Measurements from ENCODE around the gene NOP14.
"Not testable (repeated sequence)": the region's sequence is repeated elsewhere in the genome, so short reads cannot be mapped to it uniquely, and the experiment has no call there.

The NOP14 gene

DNA sequence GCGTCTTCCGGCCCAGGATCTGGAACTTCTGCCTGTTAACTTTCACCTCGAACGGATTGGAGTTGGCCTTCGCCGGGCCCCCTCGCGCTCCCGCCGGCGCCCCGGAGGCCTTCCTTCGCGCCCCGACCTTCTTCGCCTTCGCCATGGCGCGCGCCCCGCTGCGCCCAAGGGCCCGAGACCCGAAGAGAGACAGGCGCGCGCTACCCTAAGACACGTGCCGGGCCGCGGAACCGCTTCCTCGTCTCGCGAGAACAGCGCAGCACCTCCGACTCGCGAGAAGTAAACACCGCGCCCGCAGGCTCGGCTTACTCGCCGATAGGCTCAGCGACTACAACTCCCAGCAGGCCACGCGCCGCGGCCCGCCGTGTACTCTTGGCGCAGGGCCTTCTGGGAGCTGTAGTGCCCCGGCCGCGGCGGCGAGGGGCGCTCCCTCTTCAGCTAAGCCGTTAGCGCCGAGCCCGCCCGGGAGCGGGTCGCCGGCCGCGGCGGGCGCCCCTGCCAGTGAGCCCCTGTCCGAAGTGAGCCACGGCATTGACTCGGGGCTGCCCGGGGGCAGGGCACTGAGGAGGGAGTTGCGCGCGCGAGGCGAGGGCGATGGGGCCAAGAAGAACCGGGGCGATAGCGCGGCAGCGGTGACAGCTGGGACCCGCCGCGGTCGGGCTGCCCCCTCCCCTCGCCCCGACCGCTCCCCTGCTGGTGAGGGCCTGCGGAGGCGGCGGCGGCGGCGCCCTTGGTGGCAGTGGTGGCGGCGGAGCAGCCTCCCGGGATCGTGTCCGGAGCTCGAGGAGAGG lies at the start of gene NOP14, which contains the start of gene GRK4:
Gene NOP14 (minus strand): TSS at position 232 of the 791 bp plus-strand sequence. CDS start 87 bp downstream, at position 145.
Gene GRK4 (plus strand): TSS at position 397 of the 791 bp plus-strand sequence. CDS start 500 bp downstream, outside the sequence.
- peak; percentile 98 for DNase-seq

DNA sequence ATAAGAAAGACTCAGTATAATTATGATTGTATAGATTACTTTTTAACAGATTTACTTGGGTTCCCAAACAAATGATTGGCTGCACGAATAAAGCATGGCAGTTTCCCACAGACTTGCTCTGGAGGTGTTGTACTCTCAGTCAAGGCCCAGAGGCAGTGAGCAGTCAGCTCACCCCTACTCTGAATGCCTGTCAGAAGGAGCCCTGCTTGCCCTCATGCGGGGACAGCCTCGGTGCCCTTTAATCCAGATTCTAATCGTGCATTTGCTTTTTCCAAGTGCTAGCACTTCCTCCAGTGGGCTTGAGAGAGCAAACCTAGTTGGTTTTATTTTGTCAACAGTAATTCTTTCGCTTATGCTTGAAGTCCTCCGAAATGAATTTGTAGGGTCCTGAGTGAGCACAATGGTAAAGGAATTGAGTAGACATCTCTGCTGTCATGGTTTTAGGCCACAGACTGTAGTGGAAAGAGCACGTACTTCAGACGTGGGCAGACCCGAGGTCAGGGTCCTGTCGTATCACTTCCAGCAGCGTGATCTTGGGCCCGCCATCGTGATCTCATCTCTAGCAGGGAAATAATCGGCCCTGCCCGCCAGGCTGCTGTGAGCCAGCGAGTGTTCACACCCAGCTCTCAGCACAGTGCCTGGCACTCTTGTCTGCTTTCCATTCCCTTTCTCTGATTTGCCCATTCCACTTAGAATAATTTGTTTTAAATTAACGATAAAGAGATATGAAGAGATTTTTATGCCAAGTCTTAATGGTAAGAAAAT lies 48.4 kb upstream of the NOP14 start:
- DNase-seq, result no peak

DNA sequence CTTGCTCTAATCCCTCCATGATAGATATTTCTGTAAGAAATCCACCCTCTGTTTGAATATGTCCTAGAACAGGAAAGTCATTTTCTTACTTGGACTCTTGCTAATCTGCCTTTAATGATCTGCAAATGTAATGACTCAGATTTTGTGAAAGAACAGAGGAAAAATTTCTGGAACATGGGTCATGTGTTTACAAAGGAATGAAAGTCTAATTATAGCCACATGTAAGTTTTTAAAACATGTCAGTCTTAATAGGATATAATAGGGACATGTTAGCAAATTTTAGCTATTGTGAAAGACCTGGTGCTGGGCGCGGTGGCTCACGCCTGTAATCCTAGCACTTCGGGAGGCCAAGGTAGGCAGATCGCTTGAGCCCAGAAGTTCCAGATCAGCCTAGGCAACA lies 47.8 kb upstream of the NOP14 start:
- no peak for DNase-seq

DNA sequence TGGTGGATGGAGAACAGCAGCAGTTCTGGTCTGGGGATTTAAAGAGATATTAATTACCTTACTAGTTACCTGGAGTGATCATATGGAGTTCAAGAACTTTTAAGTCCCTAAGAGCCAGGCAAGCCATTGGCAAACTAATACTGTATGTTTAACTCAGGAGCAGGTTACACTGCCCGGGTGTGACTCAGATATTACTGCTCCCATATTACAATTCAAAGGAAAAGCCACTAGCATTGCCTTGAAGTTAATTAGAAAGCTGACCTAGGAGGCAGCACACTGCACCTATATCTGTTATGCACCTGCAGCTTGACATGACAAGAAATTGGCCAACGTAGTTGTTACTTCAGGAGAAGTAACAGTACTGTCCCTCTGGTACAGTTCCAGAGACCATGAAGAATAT lies 47.4 kb upstream of the NOP14 start:
- DNase-seq, result no peak

DNA sequence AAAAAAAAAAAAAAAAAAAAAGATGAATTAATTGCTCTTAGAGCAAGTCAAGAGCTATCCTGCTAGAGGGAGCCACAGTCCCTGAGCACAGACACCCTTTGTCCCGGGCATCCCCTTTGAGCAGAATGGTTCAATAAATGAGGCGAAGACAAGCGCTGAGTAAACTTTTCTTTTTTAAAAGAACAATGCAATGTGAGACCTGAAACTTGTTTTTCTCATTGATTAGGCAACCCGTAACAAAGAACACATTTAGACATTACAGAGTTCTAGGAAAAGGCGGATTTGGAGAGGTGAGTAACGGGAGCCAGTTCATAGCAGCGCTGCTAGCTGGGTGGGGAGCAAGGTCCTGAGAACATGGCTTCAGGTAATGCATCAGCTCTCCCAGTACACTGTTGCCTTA lies 46.2 kb upstream of the NOP14 start:
- DNase-seq, result peak; percentile 5 to 13

DNA sequence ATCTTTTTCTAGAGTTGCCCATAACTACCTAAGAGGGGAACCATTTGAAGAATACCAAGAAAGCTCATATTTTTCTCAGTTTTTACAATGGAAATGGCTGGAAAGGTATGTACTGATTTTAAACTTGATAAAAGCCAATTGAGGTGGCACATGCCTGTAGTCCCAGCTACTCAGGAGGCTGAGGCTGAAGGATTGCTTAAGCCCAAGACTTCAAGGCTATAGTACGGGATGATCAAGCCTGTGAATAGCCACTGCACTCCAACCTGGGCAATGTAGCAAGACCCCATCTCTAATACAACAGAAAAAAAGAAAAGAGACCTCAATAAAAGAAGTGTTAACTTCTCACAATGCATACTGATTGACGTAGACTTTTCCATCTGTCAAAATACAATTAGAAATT lies 44.5 kb upstream of the NOP14 start:
- no peak for DNase-seq

DNA sequence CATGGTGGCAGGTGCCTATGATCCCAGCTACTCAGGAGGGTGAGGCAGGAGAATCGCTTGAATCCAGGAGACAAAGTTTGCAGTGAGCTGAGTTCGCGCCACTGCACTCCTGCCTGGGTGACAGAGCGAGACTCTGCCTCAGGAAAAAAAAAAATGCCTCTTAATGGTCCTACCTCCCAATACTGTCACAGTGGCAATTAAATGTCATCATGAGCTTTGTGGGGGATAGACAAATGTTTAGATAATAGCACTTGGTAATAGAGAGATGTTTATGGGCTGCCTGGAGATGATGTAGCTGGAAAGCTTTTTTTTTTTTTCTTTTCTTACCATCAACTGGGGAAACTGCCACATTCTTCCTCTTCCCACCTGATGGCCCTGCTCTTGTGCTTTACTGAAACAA lies 33.2 kb upstream of the NOP14 start:
- DNase-seq, result no peak

DNA sequence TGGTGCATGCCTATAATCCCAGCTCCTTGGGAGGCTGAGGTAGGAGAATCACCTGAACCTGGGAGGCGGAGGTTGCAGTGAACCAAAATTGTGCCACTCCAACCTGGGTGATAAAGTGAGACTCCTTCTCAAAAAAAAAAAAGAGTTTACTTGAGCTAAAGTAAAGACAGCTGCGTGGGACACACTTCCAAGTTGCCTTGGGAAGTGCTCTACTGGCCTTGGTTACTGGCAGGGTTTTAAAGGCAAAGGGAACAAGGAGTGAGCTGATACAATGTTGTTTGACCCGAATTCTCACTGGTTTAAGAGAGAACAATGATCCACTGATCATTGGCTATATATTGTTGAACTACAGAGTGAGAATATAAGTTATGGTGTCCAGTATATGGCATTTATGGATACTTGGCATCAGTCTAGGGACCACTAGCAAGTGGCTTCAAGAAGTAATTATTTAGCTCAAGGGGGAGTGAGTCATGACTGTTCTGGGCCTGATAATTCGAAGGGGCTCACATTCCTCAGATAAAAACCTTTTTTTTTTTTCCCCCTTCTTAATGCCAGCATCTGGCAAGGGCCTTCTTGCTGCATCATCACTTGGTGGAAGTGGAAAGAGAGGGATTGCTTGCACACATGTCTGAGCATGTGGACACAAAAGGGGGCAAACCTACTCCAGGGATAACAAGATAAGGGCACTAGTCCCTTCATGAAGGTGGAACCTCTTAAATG lies 32.5 kb upstream of the NOP14 start:
- DNase-seq, result no peak

DNA sequence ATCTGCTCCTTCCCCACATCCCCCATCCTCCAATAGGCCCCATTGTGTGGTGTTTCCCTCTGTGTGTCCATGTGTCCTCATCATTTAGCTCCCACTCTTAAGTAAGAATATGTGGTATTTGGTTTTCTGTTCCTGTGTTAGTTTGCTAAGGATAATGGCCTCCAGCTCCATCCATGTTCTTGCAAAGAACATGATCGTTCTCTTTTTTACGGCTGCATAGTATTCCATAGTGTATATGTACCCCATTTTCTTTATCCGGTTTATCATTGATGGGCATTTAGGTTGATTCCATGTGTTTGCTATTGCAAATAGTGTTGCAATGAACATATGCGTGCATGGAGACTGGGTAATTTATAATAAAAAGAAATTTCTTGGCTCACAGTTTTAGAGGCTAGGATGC lies 31.7 kb upstream of the NOP14 start:
- no peak for DNase-seq

DNA sequence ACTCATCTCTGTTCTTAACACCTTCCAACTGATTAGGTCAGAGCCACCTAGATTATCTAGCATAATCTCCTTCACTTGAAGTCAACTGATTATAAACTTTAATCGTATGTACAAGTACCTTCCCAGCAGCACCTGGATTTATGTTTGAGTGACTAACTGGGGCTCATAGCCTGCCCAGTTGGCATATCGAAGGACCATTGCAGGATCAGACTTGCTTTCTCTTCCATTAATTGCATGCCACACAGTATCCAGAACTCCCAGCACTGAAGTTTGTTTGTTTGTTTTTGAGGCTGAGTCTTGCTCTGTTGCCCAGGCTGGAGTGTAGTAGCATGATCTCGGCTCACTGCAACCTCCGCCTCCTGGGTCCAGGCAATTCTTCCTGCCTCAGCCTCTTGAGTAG lies 28.0 kb upstream of the NOP14 start:
- no peak for DNase-seq

DNA sequence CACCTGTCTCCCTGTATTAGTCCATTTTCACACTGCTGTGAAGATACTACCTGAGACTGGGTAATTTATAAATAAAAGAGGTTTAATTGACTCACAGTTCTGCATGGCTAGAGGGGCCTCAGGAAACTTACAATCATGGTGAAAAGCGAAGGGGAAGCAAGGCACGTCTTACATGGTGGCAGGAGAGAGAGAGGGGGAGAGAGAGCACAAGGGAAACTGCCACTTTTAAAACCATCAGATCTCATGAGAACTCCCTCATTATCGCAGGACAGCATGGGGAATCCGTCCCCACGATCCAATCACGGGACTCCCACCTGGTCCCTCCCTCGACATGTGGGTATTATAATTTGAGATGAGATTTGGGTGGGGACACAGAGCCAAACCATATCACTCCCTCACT lies 20.5 kb upstream of the NOP14 start:
- DNase-seq, result not testable (repeated sequence)

DNA sequence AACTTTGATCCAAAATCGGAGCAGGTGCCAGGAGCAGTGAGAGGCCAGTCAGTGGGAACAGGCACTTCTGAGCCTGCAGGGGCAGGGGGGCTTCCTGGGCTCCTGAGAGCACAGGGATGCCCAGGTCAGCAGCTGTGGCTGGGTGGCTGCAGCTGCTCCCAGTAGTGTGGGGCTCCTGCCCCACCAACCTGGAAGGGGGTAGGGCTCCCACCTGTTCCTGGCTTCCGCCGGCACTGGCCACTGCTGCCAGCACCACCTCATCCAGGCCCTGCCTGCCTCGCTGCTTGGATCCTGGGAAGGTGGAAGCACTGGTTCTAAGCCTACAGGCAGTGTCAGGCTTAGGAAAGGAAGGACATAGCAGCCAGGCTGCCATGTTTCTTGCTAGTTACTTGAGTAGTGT lies 18.8 kb upstream of the NOP14 start:
- DNase-seq, result no peak

DNA sequence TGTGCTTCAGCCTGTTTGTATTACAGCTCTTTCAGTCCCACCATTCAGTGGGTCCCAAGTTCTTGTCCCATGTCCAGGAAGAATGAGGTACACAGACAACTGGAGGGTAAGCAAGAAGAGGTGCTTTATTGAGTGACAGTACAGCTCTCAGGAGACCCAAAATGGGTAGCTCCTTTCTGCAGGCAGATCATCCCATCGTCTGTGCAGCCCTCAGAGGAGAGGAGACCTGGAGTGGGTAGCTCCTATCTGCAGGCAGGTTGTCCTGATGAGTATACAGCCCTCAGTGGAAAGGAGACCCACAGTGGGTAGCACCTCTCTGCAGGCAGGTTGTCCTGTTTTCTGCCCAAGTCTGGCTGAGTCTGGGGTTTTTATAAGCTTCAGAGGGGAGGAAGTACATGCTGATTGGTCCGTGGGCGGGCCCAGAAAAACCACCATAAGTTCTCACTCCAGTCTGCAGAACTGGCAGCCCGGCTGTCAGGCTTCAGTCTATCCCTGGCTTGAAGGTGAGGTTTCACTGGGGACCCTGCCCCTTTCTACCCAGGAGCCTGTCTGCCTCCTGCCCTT lies 18.1 kb upstream of the NOP14 start:
- DNase-seq, result no peak

DNA sequence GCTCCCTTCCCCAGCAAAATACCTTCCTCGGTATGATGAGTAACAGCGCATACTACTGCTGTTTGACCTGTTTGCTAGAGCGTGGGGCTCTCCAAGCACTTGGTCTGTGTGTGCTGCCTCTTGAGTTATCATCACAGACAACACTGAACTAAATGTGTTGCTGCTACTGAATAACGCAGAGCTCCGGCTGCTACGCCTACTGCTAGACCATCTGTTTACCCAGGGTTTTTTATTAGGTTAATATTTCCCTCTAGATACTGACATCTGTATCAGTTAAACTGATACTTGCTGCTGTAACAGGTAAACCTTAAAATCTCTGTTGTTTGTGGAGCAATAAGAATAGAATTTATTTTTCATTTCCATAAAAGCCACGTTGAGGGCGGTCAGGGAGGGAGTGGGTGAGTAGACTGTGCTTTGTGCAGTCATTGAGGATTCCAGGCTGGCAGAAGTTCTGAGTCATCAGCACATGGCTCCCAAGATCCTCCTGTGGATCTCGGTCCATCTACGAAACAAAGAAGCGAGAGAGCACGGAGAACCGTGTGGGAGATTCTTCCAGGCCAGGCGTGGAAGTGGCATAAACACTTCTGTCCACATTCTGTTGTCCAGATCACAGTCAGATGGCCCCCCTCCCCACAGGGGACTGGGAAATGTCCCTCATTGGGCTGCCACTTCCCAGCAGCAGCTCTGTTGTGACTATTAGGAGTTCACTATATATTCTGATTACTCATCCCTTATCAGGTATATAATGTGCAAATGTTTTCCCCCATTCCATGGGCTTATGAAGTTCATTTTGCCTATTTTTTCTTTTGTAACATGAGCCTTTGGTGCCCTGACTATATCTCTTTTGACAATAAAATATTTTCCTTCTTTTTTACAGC lies 14.2 kb upstream of the NOP14 start:
- DNase-seq, result no peak

DNA sequence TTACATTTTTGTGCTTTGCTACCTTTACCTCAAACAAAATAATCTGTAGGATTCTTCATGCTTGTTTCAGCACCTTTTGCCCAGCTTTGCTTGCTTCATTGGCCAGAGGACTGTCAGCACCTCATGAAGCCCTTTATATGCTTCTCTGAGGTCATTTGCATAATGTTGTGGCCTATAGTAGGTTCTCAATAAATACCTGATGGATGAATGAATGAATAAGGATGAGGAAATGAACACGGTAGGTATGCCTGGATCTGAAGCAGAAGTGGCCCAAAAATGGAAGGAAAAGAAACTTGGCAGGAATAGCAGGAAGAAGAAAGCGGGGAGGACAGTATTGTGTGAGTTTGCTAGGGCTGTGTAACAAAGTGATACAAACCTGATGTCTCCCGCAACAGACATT lies 8.1 kb upstream of the NOP14 start:
- DNase-seq, result no peak

DNA sequence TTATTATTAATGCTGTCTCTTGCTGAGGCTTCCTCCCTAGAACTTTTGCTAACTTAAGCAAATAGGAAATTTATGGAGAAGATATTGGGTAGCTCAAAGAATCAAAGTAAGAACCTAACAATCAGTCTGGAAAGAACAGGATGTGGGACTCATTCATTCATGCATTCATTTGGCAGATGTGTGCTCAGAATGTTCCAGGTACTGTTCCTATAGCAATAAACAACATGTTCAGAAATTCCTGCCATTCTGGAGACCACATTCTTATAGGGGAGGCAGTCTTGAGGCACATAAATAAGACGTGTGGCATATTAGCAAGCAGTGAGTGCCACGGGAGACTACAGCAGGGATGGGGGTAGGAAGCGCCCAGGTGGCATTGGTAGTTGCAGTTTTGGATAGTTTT lies 5.2 kb upstream of the NOP14 start:
- no peak for DNase-seq

DNA sequence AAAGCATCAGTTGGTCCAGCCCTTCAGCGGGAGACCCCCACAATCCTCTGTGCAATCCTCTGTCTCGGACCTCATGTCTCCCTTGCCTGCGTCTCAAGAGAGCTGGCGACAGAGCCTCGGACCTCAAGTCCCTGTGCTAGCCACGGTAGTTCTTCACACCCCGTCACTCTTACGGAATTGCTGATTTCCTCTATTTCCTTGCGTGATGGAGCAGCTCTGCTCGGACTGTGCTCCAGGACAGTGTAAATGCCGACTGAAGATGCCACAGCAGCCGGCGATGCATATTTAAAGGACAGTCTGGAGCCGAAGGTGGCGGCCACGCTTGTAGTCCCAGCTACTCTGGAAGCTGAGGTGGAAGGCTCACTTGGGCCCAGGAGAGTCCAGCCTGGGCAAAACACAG lies 2.1 kb upstream of the NOP14 start:
- no peak for DNase-seq

DNA sequence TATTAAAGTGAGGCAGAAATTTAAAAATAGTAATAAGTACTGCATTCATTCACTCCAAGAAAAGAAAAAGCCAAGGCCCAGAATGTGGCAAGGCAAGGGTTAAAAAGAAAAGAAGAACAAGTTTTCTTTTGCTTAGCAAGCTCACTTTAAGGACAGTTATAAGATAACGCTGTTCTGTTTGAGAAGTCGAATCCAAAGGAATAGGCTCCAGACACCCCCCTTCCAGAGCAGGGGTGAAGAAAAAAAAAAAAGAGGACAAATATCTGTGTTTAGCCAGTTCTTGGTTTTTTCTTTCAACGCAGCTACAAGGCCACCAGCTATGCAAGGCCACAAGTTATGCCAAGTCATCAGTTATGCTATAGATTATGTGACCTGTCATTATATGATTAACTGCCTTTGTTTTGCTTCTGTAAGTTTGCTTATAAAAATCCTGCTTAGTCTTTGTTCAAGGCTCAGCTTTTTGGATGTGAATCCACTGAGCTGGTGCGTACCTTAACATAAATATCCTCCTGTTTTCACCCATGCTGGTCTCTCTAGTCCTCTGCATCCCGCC lies 1.6 kb upstream of the NOP14 start:
- DNase-seq, result no peak

DNA sequence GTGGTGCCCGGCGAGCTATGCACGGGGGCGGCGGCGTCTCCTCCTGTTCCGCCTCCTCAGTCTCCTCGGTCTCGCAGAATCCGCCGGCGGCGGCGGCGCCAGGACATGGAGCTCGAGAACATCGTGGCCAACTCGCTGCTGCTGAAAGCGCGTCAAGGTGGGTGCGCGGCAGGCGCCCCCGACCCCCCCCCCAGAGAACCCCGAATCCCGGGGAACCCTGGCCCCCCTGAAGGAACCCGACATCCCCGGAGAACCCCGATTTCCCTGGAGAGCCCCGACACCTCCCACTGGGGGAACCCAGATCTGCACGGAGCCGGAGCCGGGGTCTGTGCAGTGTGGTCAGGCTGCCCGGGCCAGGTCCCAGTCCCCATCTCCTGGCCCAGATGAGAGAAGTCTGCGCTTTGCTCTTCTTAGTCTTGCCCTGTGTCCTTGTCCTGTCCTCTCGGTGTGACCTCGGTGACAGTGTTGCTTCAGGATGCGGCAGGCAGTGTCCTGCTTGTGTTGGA lies 813 bp upstream of the NOP14 start:
- DNase-seq, result no peak

DNA sequence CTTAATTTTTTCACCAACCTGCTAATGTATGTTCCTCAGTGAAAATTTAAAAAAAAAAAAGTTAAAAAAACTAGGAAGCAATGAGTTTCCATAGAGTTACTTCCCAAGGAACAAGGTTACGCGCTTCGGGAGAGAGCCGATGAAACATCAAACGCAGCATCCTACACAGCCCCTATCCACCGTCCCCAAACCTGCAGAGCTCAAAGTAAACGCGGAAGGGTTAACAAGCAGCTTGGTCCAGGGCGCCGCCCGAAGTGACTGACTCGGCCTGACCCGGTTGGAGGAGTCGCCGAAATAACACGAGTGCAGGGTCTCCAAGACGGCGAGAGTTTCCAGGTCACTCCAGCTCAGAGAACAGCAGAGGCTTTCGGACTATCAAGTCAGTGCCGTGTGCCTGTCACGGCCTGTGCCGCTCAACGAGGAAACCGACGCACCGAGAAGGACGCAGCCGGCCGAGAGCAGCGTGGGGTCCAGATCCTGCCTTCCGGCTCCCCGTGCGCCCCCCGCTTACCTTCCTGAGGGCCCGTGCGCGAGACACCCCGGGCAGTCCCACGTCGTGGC lies 512 bp downstream of the NOP14 start:
- no peak for DNase-seq

DNA sequence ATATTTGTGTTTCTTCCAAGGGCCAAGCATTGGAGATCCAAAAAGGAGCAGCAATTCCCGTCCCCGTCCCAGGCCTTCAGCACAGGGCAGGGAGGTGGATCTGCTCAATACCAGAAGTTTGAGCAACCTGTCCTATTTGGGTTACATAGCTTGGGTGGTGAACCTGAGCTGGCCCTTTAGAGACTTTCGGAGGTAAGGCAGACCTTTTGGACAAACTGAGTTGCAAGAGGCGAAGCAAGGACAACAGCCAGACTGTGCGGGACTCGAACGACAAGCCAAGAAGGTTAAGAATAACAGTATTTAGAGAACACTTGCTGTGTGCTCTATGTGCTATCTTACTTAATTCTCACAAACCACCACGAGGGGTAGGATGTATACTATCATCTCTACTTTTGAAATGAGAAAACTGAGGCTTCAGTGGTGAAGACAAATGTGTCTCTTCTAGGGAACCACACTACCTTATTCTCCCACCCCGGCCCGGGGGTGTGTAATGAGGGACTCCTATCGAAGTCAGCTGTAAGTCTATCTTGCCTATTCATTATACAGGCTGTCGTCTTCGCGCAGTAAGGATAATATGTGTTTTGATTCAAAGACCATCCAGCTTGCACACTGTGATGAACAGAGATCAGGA lies 1.3 kb downstream of the NOP14 start:
- peak in 1 of 2 donors; percentile 33 for DNase-seq
